Adrenal gland (tissue), 12 donors: ENCODE measurements around the gene ABCA13. TPM values are rescaled to one million over a fixed set of nuclear protein-coding genes. Genes with fewer than 3 reads are reported as not detected.

Experiments
- DNase-seq, 7 donors: peaks; one replicate each; pipeline ENCODE4 v3.0.0-alpha.2; 2019 to 2020
- H3K27ac ChIP-seq, 5 donors: fragments of 200-600 bp; sonication (generic) in 4 of 5; 1 replicate in 3 of 5; 2 replicates in 2 of 5; pipeline versions ENCODE4 v1.5.1 to v1.8.0; 2016 to 2020; ENCODE audit warnings: mild to moderate bottlenecking in 1 of 5
- H3K27me3 ChIP-seq: fragments of 200-600 bp; 2 replicates; pipeline ENCODE4 v1.8.0; 2021
- H3K36me3 ChIP-seq, 2 donors: fragments of 200-600 bp; replicated peaks in 1 of 2; 1 replicate in 1 of 2; 2 replicates in 1 of 2; pipeline versions ENCODE4 v1.5.1 to v1.8.0; 2018 to 2022
- H3K4me1 ChIP-seq, 2 donors: fragments of 200-600 bp; replicated peaks in 1 of 2; 1 replicate in 1 of 2; 2 replicates in 1 of 2; pipeline versions ENCODE4 v1.5.1 to v1.8.0; 2018 to 2021
- H3K4me3 ChIP-seq, 4 donors: fragments of 200-600 bp; sonication (generic) in 3 of 4; one replicate each; pipeline ENCODE4 v1.5.1; 2016 to 2018
- H3K9me3 ChIP-seq, 3 donors: fragments of 200-600 bp; sonication (generic) in 1 of 3; replicated peaks in 1 of 3; 1 replicate in 2 of 3; 2 replicates in 1 of 3; pipeline versions ENCODE4 v1.5.1 to v1.8.0; 2016 to 2021
- POLR2A ChIP-seq, 2 donors: fragments of 450-650 bp; IDR thresholded peaks; one replicate each; pipeline ENCODE4 v1.6.1; 2017; ENCODE audit warnings: antibody characterized with exemption in 2 of 2, mild to moderate bottlenecking in 2 of 2, moderate library complexity in 1 of 2
- WGBS, 4 donors: extraction: QIAGEN DNeasy Blood & Tissue Kit in 2 of 4; methylation state at CpG; one replicate each; pipeline versions ENCODE4 v1.1.5 to v1.1.7; 2013 to 2017; 5-methylcytosine and 5-hydroxymethylcytosine counted together
- intact Hi-C, 2 donors: fragments of 100-400 bp; cut with DNase I; formaldehyde crosslinking; loops; one replicate each; pipeline versions ENCODE4 v1.14.1 to v1.15.0; 2022 to 2023
- polyA plus RNA-seq, 3 donors: library from polyadenylated mRNA; stranded (reverse); fragments of 200-250 nt in 2 of 3; fragments of 350-450 nt in 1 of 3; fragmentation: Illumina TruSeq in 1 of 3; extraction: RNeasy Lipid Tissue Mini Kit (QIAGEN cat#74804) in 1 of 3; gene quantifications; one replicate each; pipeline ENCODE4 v1.2.3, GENCODE V29; 2013 to 2014
- total RNA-seq, 9 donors: library from RNA; depleted of rRNA in 4 of 9; stranded (reverse); fragments of >200 nt in 4 of 9; fragments of 120-200 nt in 1 of 9; fragmentation: NEBNext Ultra II Directional in 1 of 9; extraction: Animal tissue kit (Norgen Biotek cat#: 25700) in 1 of 9; gene quantifications; one replicate each; pipeline versions ENCODE4 v1.1.0 to v1.2.4, GENCODE V29; 2013 to 2023
- TF ChIP-seq, protein P1 (sequence below), 6 experiments: fragments of 450-650 bp in 4 of 6; fragments of 200-600 bp in 2 of 6; sonication (generic) in 1 of 6; IDR thresholded peaks; 1 replicate in 5 of 6; 2 replicates in 1 of 6; pipeline versions ENCODE4 v1.5.1 to v1.8.0; 2016 to 2021; ENCODE audit warnings: antibody characterized with exemption in 6 of 6, mild to moderate bottlenecking in 2 of 6, moderate library complexity in 1 of 6
- donor health status: healthy with polysubstance abuse.
- donor health status: Bipolar disorder and iron deficiency.
- donor health status: DM: yes; HTN: yes; CAD: no.
- donor health status: DM: no; HTN: no; CAD: no.
- donor health status: DM: no; HTN: no; CAD: no.
- donor health status: DM: yes; HTN: yes; CAD: no.

ABCA13 gene
- total and polyA plus RNA-seq, 12 donors = 0.03 to 0.94 (median 0.09) TPM; not detected in 4

DNA sequence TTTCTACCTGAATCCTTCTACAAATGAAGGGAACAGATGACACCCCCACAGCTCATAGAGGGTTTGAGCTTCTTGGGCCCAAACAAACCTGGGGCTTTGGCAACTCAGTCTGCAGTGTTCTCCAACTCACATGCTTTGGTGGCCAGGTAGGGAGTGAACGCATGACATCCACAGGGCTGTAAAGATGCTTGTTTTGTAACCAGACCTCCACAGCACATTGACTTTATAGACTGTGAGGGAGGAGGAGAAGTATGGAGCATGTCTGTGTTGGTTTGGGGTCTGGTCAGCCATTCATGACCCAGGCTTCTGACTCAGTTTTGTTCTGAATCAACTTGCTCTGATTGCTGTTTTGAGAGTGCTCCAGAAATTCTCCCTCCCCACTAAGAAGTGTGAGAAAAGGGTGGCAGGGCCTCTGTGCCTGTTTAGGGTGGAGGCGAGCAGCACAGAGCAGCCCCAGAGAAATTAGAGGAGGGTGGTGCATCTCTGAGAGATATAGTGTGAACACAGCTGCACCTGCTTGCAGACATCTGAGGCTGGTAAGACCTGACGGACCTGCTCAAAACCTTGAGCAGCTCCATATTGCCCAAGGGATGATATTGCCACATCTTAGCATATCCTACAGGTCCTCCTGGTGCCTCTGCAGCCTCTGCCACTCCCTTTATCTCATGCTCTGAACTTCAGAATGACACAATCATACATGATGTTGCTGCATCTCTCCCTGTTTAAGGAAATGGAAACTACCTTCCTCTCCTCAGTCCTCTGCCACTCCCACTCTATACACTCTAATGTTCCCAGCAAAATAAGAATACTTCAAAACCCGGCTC lies 287.7 kb downstream of the ABCA13 start:
- no peaks in the 10 kb centered on the region for H3K9me3 ChIP-seq
- H3K4me3 ChIP-seq = no peak overlapping the region
- H3K36me3 ChIP-seq = no peaks in the 10 kb centered on the region
- no peaks in the 10 kb centered on the region for H3K27me3 ChIP-seq
- H3K27ac ChIP-seq = no peak overlapping the region
- 62 to 80% (median 74%) methylated on average over 3 to 4 of the region's 4 CpGs for WGBS, 4 donors
- intact Hi-C loops = no loop called here
- no peaks in the 10 kb centered on the region for H3K4me1 ChIP-seq
- no peak for TF ChIP-seq POLR2A (IDR thresholded peaks at IDR 0.05)
- TF ChIP-seq, protein P1, sequence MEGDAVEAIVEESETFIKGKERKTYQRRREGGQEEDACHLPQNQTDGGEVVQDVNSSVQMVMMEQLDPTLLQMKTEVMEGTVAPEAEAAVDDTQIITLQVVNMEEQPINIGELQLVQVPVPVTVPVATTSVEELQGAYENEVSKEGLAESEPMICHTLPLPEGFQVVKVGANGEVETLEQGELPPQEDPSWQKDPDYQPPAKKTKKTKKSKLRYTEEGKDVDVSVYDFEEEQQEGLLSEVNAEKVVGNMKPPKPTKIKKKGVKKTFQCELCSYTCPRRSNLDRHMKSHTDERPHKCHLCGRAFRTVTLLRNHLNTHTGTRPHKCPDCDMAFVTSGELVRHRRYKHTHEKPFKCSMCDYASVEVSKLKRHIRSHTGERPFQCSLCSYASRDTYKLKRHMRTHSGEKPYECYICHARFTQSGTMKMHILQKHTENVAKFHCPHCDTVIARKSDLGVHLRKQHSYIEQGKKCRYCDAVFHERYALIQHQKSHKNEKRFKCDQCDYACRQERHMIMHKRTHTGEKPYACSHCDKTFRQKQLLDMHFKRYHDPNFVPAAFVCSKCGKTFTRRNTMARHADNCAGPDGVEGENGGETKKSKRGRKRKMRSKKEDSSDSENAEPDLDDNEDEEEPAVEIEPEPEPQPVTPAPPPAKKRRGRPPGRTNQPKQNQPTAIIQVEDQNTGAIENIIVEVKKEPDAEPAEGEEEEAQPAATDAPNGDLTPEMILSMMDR (IDR thresholded peaks at IDR 0.05) = no peak
- DNase-seq = no peak

DNA sequence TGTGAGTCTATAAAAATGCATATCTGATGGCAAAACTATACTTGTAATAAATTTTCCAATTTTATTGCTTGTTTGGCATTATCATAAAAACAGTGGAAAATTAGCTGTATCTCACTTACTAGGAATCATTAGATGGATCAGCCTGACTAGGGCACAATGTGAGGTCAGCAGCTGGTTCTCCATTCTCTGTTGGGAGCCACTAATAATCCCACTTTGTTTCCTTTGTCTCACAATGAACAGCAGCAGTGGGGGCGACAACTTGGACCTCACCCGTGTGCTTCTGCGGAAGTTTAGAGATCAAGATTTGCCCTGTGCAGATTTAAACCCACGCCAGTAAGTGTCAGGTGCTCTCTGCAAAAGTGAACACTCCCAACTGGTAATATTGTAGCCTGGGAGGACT lies 295.5 kb downstream of the ABCA13 start:
- intact Hi-C loops = no loop called here
- Histone ChIP-seq H3K4me1 (no peaks in the 10 kb centered on the region), H3K27me3 (no peaks in the 10 kb centered on the region), H3K27ac (no peak overlapping the region), H3K9me3 (no peaks in the 10 kb centered on the region), H3K36me3 (no peaks in the 10 kb centered on the region), H3K4me3 (no peak overlapping the region)
- 67 to 83% (median 79%) methylated on average over 4 of the region's 4 CpGs for WGBS, 4 donors
- TF ChIP-seq, protein P1 (IDR thresholded peaks at IDR 0.05) = no peak
- TF ChIP-seq POLR2A (IDR thresholded peaks at IDR 0.05) = no peak
- no peak for DNase-seq

DNA sequence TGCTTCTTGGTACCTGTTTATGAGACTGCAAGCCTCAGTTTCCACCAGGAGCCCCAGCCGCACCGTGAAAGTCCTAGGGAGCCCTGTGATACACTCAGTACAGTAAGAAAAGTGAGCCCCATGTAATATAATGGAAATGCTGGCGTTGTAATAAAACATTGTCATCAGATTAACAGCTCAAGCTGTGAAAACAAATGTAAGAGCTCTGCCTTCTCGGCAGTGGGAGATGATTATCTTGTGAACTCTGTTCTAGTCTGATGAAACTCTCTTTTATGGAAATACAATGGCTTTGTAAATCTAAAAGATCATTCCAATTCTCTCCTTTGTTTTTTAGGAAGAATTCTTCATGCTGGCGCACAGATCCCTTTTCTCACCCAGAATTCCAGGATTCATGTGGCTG lies 299.9 kb downstream of the ABCA13 start:
- TF ChIP-seq, protein P1 (IDR thresholded peaks at IDR 0.05) = no peak
- TF ChIP-seq POLR2A (IDR thresholded peaks at IDR 0.05) = no peak
- Histone ChIP-seq H3K27me3 (no peaks in the 10 kb centered on the region), H3K27ac (no peak overlapping the region), H3K4me3 (no peak overlapping the region), H3K4me1 (no peaks in the 10 kb centered on the region), H3K36me3 (no peaks in the 10 kb centered on the region), H3K9me3 (no peaks in the 10 kb centered on the region)
- no peak for DNase-seq
- intact Hi-C loops = no loop called here
- WGBS, 4 donors = 54 to 64% (median 56%) methylated on average over 5 of the region's 5 CpGs

DNA sequence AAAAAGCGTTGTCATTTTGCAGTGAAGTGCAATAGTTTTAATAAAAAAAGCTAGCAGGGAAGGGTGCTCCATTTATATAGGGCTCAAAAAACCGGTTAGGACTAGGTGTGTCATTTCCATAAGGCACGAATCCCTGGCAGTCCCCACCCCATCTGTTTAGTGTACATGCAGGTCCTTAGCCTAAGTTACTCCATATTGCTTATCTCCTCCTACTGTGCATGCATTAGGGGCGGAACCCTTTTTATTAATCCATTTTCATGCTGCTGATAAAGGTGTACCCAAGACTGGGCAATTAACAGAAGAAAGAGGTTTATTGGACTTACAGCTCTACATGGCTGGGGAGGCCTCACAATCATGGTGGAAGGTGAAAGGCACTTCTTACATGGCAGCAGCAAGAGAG lies 301.4 kb downstream of the ABCA13 start:
- 83 to 85% (median 84%) methylated on average over 4 of the region's 4 CpGs for WGBS, 4 donors
- TF ChIP-seq, protein P1 (IDR thresholded peaks at IDR 0.05) = no peak
- no peak for TF ChIP-seq POLR2A (IDR thresholded peaks at IDR 0.05)
- intact Hi-C loops = no loop called here

More for the DNA sequence above, 301.4 kb downstream of the ABCA13 start:
- Histone ChIP-seq H3K27ac (no peak overlapping the region), H3K4me1 (no peaks in the 10 kb centered on the region), H3K4me3 (no peak overlapping the region), H3K27me3 (no peaks in the 10 kb centered on the region), H3K9me3 (no peaks in the 10 kb centered on the region), H3K36me3 (no peaks in the 10 kb centered on the region)
- no peak for DNase-seq
